Erythroblast (primary cell): ENCODE data around the gene TMEM250.
"Not testable (repeated sequence)": the region's sequence is repeated elsewhere in the genome, so short reads cannot be mapped to it uniquely, and the experiment has no call there.

ENCODE experiments used
- DNase-seq, 2 experiments: peaks; one replicate each; lab custom pipeline; 2025; lab: John Stamatoyannopoulos, UW
- GATA1 ChIP-seq: IDR thresholded peaks from 2 replicates; pipeline ENCODE4 v1.6.1; 2011; ENCODE audit warnings: low read depth, mild to moderate bottlenecking, control low read depth, low read length, moderate library complexity
- POLR2A ChIP-seq: IDR thresholded peaks from 2 replicates; pipeline ENCODE4 v1.6.1; 2011; ENCODE audit warnings: mild to moderate bottlenecking, low read length

TMEM250 gene

GRCh38 chr9:136105398-136106135 lies 13.1 kb downstream of the TMEM250 start:
- no peak for TF ChIP-seq GATA1
- TF ChIP-seq POLR2A, result no peak
- no peak for DNase-seq

GRCh38 chr9:136104916-136105315 lies 13.8 kb downstream of the TMEM250 start:
- TF ChIP-seq POLR2A (no peak), GATA1 (no peak)
- DNase-seq, result no peak

- no peak for DNase-seq
Observed at GRCh38 chr9:136104488-136104800, 14.2 kb downstream of the TMEM250 start.

GRCh38 chr9:136103651-136104487 lies 14.8 kb downstream of the TMEM250 start:
- no peak for DNase-seq
- TF ChIP-seq GATA1 (no peak), POLR2A (no peak)

More at GRCh38 chr9:136104488-136104800, 14.2 kb downstream of the TMEM250 start:
- TF ChIP-seq GATA1 (no peak), POLR2A (no peak)

- not testable (repeated sequence) for DNase-seq
Observed at GRCh38 chr9:136101615-136102074, 17.0 kb downstream of the TMEM250 start.

GRCh38 chr9:136100700-136101614 lies 17.7 kb downstream of the TMEM250 start:
- DNase-seq, result no peak
- TF ChIP-seq POLR2A (no peak), GATA1 (no peak)

GRCh38 chr9:136099542-136099941 lies 19.1 kb downstream of the TMEM250 start:
- no peak for DNase-seq
- TF ChIP-seq POLR2A (no peak), GATA1 (no peak)

- no peak for TF ChIP-seq GATA1
- no peak for DNase-seq
Observed at GRCh38 chr9:136098844-136099243, 19.8 kb downstream of the TMEM250 start.

GRCh38 chr9:136098210-136098609 lies 20.5 kb downstream of the TMEM250 start:
- TF ChIP-seq POLR2A (no peak), GATA1 (no peak)

GRCh38 chr9:136096505-136097001 lies 22.1 kb downstream of the TMEM250 start:
- no peak for DNase-seq
- no peak for TF ChIP-seq GATA1
- no peak for TF ChIP-seq POLR2A

More at GRCh38 chr9:136098210-136098609, 20.5 kb downstream of the TMEM250 start:
- no peak for DNase-seq

GRCh38 chr9:136095070-136096058 lies 23.3 kb downstream of the TMEM250 start, which contains the start of gene NACC2:
NACC2 (minus strand) TSS chr9:136095289; CDS start chr9:136050521, 44,768 bp downstream.
- DNase-seq, result peak; percentile 65 to 75
- TF ChIP-seq POLR2A (no peak), GATA1 (no peak)
